HUES6 (cell line): Measurements from ENCODE around the gene MACROD1.

Experiments
- H3K27ac ChIP-seq: 2 replicates; pipeline ENCODE4 v1.7.0; 2013; ENCODE audit warnings: low read depth, mild to moderate bottlenecking, low read length, inconsistent platforms
- H3K27me3 ChIP-seq: 2 replicates; pipeline ENCODE4 v1.6.1; 2013; ENCODE audit warnings: low read length; ENCODE audit not compliant: control insufficient read depth, insufficient read depth
- H3K36me3 ChIP-seq: 2 replicates; pipeline ENCODE4 v1.6.1; 2013; ENCODE audit warnings: low read length; ENCODE audit not compliant: control insufficient read depth, insufficient read depth
- H3K4me1 ChIP-seq: 2 replicates; pipeline ENCODE4 v1.6.1; 2013; ENCODE audit warnings: low read length; ENCODE audit not compliant: control insufficient read depth, insufficient read depth
- H3K4me3 ChIP-seq: 2 replicates; pipeline ENCODE4 v1.5.1; 2013; ENCODE audit warnings: low read depth, low read length
- H3K9ac ChIP-seq: one replicate; pipeline ENCODE4 v1.6.1; 2013; ENCODE audit warnings: mild to moderate bottlenecking, low read length
- H3K9me3 ChIP-seq: 2 replicates; pipeline ENCODE4 v1.6.1; 2013; ENCODE audit warnings: low read depth, low read length; ENCODE audit not compliant: control insufficient read depth, insufficient read depth

Gene MACROD1

GRCh38 chr11:64010783-64011182 is 155.1 kb downstream of the MACROD1 start:
- Histone ChIP-seq H3K27me3 (peaks cover 83% of the 10 kb centered on the region), H3K4me1 (peaks cover 20% of the 10 kb centered on the region), H3K27ac (no peak overlapping the region), H3K9ac (no peak overlapping the region), H3K9me3 (no peaks in the 10 kb centered on the region), H3K4me3 (no peak overlapping the region), H3K36me3 (no peaks in the 10 kb centered on the region)

- Histone ChIP-seq H3K36me3 (no peaks in the 10 kb centered on the region), H3K9ac (no peak overlapping the region), H3K4me3 (no peak overlapping the region), H3K27me3 (peaks cover 82% of the 10 kb centered on the region), H3K4me1 (peaks cover 17% of the 10 kb centered on the region), H3K27ac (no peak overlapping the region), H3K9me3 (no peaks in the 10 kb centered on the region)
Measured at GRCh38 chr11:64009710-64010109, 156.2 kb downstream of the MACROD1 start.

- H3K4me3 ChIP-seq = no peak overlapping the region
- H3K9me3 ChIP-seq = no peaks in the 10 kb centered on the region
- no peak overlapping the region for H3K9ac ChIP-seq
- no peaks in the 10 kb centered on the region for H3K36me3 ChIP-seq
- H3K4me1 ChIP-seq = peaks cover 17% of the 10 kb centered on the region
- H3K27me3 ChIP-seq = peaks cover 82% of the 10 kb centered on the region
- H3K27ac ChIP-seq = no peak overlapping the region
Measured at GRCh38 chr11:64008914-64009633, 156.8 kb downstream of the MACROD1 start.

DNA sequence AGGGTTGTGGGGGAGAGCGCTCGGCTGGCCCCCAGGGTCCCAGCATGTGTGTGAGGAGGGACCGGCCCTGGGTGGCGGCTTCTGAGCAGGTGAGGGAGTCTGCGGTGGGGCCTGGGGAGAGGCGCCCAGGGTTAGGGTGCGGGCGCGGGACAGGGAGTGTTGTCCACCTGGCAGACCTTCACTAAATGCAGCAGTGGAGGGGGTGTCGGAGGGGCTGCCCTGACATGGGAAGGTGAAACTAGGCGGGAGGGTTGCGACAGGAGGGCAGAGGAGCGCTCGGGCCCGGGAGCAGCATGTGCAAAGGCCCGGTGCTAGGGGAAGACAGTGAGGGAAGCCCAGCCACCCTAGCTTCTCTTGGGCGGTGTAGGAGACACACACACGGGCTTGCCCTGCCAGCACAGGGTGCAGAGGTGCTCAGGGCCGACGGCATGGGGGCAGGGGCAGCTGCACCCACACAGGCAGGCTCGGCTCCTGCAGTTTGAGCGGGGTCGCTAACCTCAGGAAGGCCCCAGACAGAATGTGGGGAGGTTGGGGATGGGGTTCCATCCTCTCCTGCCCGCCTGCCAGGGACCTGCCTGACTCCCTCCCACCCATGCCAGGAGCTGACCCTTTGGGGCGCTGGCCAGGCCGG is 157.5 kb downstream of the MACROD1 start:
- H3K4me1 ChIP-seq = peaks cover 17% of the 10 kb centered on the region
- H3K4me3 ChIP-seq = peak overlapping the region; percentile 52; the same call in 1 of the 2 replicates
- H3K9ac ChIP-seq = no peak overlapping the region
- H3K27me3 ChIP-seq = peaks cover 80% of the 10 kb centered on the region
- H3K36me3 ChIP-seq = no peaks in the 10 kb centered on the region
- no peaks in the 10 kb centered on the region for H3K9me3 ChIP-seq
- no peak overlapping the region for H3K27ac ChIP-seq

- Histone ChIP-seq H3K9ac (no peak overlapping the region), H3K27ac (no peak overlapping the region)
Measured at GRCh38 chr11:64007629-64008282, 158.2 kb downstream of the MACROD1 start.

GRCh38 chr11:64007160-64007628 is 158.7 kb downstream of the MACROD1 start:
- Histone ChIP-seq H3K4me1 (peaks cover 17% of the 10 kb centered on the region), H3K9ac (no peak overlapping the region), H3K27me3 (peaks cover 89% of the 10 kb centered on the region), H3K4me3 (peak overlapping the region; percentile 52), H3K9me3 (no peaks in the 10 kb centered on the region), H3K27ac (no peak overlapping the region), H3K36me3 (no peaks in the 10 kb centered on the region)

More at GRCh38 chr11:64007629-64008282, 158.2 kb downstream of the MACROD1 start:
- Histone ChIP-seq H3K4me1 (peaks cover 17% of the 10 kb centered on the region), H3K9me3 (no peaks in the 10 kb centered on the region), H3K36me3 (no peaks in the 10 kb centered on the region), H3K4me3 (peak overlapping the region; percentile 52), H3K27me3 (peaks cover 84% of the 10 kb centered on the region)

DNA sequence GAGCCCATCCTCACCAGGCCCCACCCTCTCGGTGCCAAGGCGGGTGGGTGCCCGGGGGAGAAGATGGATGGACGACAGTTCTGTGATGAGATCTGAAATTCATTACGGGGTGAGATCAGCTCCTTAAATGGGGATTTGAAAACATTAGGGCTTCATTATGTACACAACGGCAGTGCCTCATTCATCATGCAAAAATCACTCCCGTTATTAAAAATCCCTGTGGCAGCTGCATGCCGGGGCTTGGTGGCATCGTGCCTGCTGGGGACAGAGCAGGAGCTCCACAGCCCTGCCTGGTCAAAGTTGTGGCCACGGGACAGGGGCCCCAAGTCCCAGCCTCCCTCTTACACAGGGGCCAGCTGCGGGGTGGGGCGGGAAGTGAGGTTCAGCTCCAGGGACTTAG is 159.5 kb downstream of the MACROD1 start:
- no peak overlapping the region for H3K27ac ChIP-seq
- H3K9ac ChIP-seq = no peak overlapping the region
- H3K27me3 ChIP-seq = peaks cover 89% of the 10 kb centered on the region
- H3K4me1 ChIP-seq = peaks cover 17% of the 10 kb centered on the region
- H3K4me3 ChIP-seq = no peak overlapping the region
- no peaks in the 10 kb centered on the region for H3K36me3 ChIP-seq
- no peaks in the 10 kb centered on the region for H3K9me3 ChIP-seq

DNA sequence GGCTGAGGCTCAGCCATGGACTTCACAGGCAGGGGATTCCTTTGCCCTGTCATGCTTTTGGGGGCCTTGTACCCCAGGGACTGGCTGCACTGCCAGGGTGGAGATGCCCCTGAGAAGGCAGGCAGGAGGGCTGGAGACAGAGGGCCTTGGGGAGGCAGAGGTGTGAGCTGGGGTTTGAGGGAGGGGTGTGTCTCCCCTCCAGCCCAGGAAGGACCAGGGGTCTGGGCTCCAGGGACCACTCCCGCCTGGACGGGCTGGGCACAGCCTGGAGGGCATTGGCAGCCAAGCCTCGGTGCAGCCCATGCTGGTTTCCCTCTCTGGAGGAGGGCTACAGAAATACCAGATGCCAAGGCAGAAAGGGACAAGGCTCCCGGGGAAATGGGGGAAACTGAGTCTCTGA is 160.2 kb downstream of the MACROD1 start:
- no peak overlapping the region for H3K27ac ChIP-seq
- no peaks in the 10 kb centered on the region for H3K9me3 ChIP-seq

GRCh38 chr11:64004590-64004984 is 161.3 kb downstream of the MACROD1 start:
- Histone ChIP-seq H3K9ac (no peak overlapping the region), H3K9me3 (no peaks in the 10 kb centered on the region), H3K4me3 (no peak overlapping the region), H3K27me3 (peaks cover 80% of the 10 kb centered on the region), H3K27ac (no peak overlapping the region), H3K4me1 (peaks cover 17% of the 10 kb centered on the region), H3K36me3 (no peaks in the 10 kb centered on the region)

More for the DNA sequence above, 160.2 kb downstream of the MACROD1 start:
- no peak overlapping the region for H3K4me3 ChIP-seq
- H3K4me1 ChIP-seq = peaks cover 17% of the 10 kb centered on the region
- H3K9ac ChIP-seq = no peak overlapping the region
- no peaks in the 10 kb centered on the region for H3K36me3 ChIP-seq
- peaks cover 89% of the 10 kb centered on the region for H3K27me3 ChIP-seq

- no peaks in the 10 kb centered on the region for H3K36me3 ChIP-seq
- peaks cover 16% of the 10 kb centered on the region for H3K4me1 ChIP-seq
- H3K9ac ChIP-seq = no peak overlapping the region
- no peaks in the 10 kb centered on the region for H3K9me3 ChIP-seq
- no peak overlapping the region for H3K27ac ChIP-seq
- H3K4me3 ChIP-seq = no peak overlapping the region
- peaks cover 74% of the 10 kb centered on the region for H3K27me3 ChIP-seq
Measured at GRCh38 chr11:64003807-64004589, 161.9 kb downstream of the MACROD1 start.
